Endothelial cell of umbilical vein (primary cell): ENCODE results near the gene IFT57. TPM values are rescaled to one million over a fixed set of nuclear protein-coding genes. Genes with fewer than 3 reads are reported as not detected.

Experiments used
- BruUV-seq: library from RNA; stranded (reverse); fragments of 400-500 nt; replicated peaks from 2 replicates; lab custom pipeline; 2021; lab: Mats Ljungman, UMichigan
- CTCF ChIA-PET: fragments of 300-600, 350-600 bp; sonication (Branson Sonifier 250); formaldehyde crosslinking; loops from one replicate; lab custom pipeline; 2021; ENCODE audit warnings: antibody characterized with exemption, inconsistent platforms; lab: Charles Lee
- POLR2A ChIA-PET: fragments of 300-600, 350-600 bp; sonication (Branson Sonifier 250); formaldehyde crosslinking; loops from one replicate; lab custom pipeline; 2021; ENCODE audit warnings: antibody characterized with exemption, inconsistent platforms; lab: Charles Lee
- DNase-seq: peaks from one replicate; pipeline ENCODE4 v3.0.0-alpha.2; 2011; ENCODE audit warnings: low read depth, low spot score
- FAIRE-seq: peaks from 2 replicates; lab custom pipeline; 2011; peaks lifted over from hg19 to GRCh38; lab: Jason Lieb, UNC
- H2AFZ ChIP-seq: 2 replicates; pipeline ENCODE4 v1.6.0; 2012; ENCODE audit warnings: low read depth, low read length, control low read depth, inconsistent platforms
- H3K27ac ChIP-seq: 2 replicates; pipeline ENCODE4 v1.5.1; 2011; ENCODE audit warnings: low read depth, mild to moderate bottlenecking, control low read depth, low read length, moderate library complexity; ENCODE audit not compliant: insufficient read depth
- H3K27me3 ChIP-seq, 2 experiments: 2 replicates each; pipeline versions ENCODE4 v1.6.0 to v1.6.1; 2011; ENCODE audit warnings: low read length in 2 of 2, mixed read lengths in 1 of 2; ENCODE audit not compliant: control insufficient read depth in 2 of 2, insufficient read depth in 2 of 2
- H3K36me3 ChIP-seq, 2 experiments: 2 replicates in 1 of 2; 3 replicates in 1 of 2; pipeline ENCODE4 v1.5.1; 2011; ENCODE audit warnings: low read length in 2 of 2, mild to moderate bottlenecking in 1 of 2, moderate library complexity in 1 of 2; ENCODE audit not compliant: control insufficient read depth in 2 of 2, insufficient read depth in 2 of 2; ENCODE audit errors: extremely low read depth in 1 of 2
- H3K4me1 ChIP-seq: 3 replicates; pipeline ENCODE4 v1.5.1; 2011; ENCODE audit warnings: mild to moderate bottlenecking, low read length; ENCODE audit not compliant: control insufficient read depth, insufficient read depth; ENCODE audit errors: extremely low read depth
- H3K4me2 ChIP-seq: 2 replicates; pipeline ENCODE4 v1.6.1; 2011; ENCODE audit warnings: low read length, control low read depth, mixed read lengths; ENCODE audit not compliant: insufficient read depth
- H3K4me3 ChIP-seq, 3 experiments: fragments of 200-600 bp in 1 of 3; sonication (generic), shearing (Covaris generic) in 1 of 3; replicated peaks in 1 of 3; 2 replicates each; pipeline ENCODE4 v1.5.1; 2011 to 2016; ENCODE audit warnings: control low read depth in 3 of 3, low read length in 3 of 3, mild to moderate bottlenecking in 2 of 3, inconsistent platforms in 1 of 3, low read depth in 1 of 3, moderate library complexity in 1 of 3; ENCODE audit not compliant: insufficient read depth in 1 of 3
- H3K79me2 ChIP-seq: 2 replicates; pipeline ENCODE4 v1.6.0; 2012; ENCODE audit warnings: low read length, inconsistent platforms; ENCODE audit not compliant: control insufficient read depth, insufficient read depth
- H3K9ac ChIP-seq: replicated peaks from 2 replicates; pipeline ENCODE3; 2011; ENCODE audit warnings: low read length, control low read depth; ENCODE audit not compliant: insufficient read depth; ENCODE audit errors: extremely low read depth
- H3K9me1 ChIP-seq: replicated peaks from 3 replicates; pipeline ENCODE4 v1.6.0; 2011; ENCODE audit warnings: mild to moderate bottlenecking, low read length; ENCODE audit not compliant: control insufficient read depth, insufficient read depth; ENCODE audit errors: extremely low read depth
- H3K9me3 ChIP-seq: replicated peaks from 2 replicates; pipeline ENCODE4 v1.5.1; 2012; ENCODE audit warnings: low read length, inconsistent platforms; ENCODE audit not compliant: control insufficient read depth, insufficient read depth
- H4K20me1 ChIP-seq: replicated peaks from 2 replicates; pipeline ENCODE3; 2011; ENCODE audit warnings: mild to moderate bottlenecking, low read length; ENCODE audit not compliant: control insufficient read depth, insufficient read depth; ENCODE audit errors: extremely low read depth
- EZH2 ChIP-seq: IDR thresholded peaks from 2 replicates; pipeline ENCODE4 v1.6.1; 2012; ENCODE audit warnings: borderline replicate concordance, low read depth, mild to moderate bottlenecking, moderate library complexity, low read length, inconsistent platforms; ENCODE audit not compliant: severe bottlenecking
- FOS ChIP-seq: IDR thresholded peaks from 2 replicates; pipeline ENCODE4 v1.6.1; 2011; ENCODE audit warnings: mild to moderate bottlenecking, low read length, moderate library complexity, borderline replicate concordance; ENCODE audit not compliant: insufficient read depth
- GATA2 ChIP-seq: IDR thresholded peaks from 2 replicates; pipeline ENCODE4 v1.7.0; 2011; ENCODE audit warnings: low read depth, mild to moderate bottlenecking, moderate library complexity, mixed read lengths, low read length; ENCODE audit not compliant: insufficient read length, insufficient read depth
- JUN ChIP-seq: IDR thresholded peaks from 2 replicates; pipeline ENCODE4 v1.6.1; 2011; ENCODE audit warnings: borderline replicate concordance, low read depth; ENCODE audit not compliant: insufficient read length, insufficient read depth
- MAX ChIP-seq: IDR thresholded peaks from 2 replicates; pipeline ENCODE4 v1.6.1; 2011; ENCODE audit not compliant: insufficient read depth, insufficient read length
- POLR2A ChIP-seq: IDR thresholded peaks from 2 replicates; pipeline ENCODE4 v1.6.1; 2012; ENCODE audit warnings: low read depth, mild to moderate bottlenecking, control low read depth, low read length
- POLR2AphosphoS5 ChIP-seq: IDR thresholded peaks from 2 replicates; pipeline ENCODE4 v1.6.1; 2012; ENCODE audit warnings: low read depth, mild to moderate bottlenecking, control low read depth, low read length, moderate library complexity; ENCODE audit not compliant: insufficient read depth
- dilution Hi-C: fragments of 300-500 bp; cut with MboI; formaldehyde crosslinking; loops from one replicate; pipeline ENCODE4 v1.15.0; 2019; ENCODE audit warnings: low sequenced_read_pairs; ENCODE audit not compliant: extremely low pct_ligation_motif_present
- intact Hi-C: fragments of 100-400 bp; cut with micrococcal nuclease; formaldehyde crosslinking; loops from one replicate; pipeline ENCODE4 v1.10.0; 2022
- polyA plus RNA-seq, 4 experiments: library from polyadenylated mRNA; depleted of rRNA in 3 of 4; stranded (reverse) in 3 of 4; unstranded in 1 of 4; fragments of >200 nt; gene quantifications; 2 replicates each; pipeline versions ENCODE4 v1.2.1 to v1.2.3, GENCODE V29; 2011 to 2012; ENCODE audit warnings: missing spikeins in 1 of 4
- total RNA-seq: library from RNA; stranded (reverse); gene quantifications from 2 replicates; pipeline ENCODE4 v1.2.3, GENCODE V29; 2021
- TF ChIP-seq, protein P1 (sequence below), 2 donors: IDR thresholded peaks; 1 replicate in 1 of 2; 2 replicates in 1 of 2; pipeline ENCODE4 v1.5.1; 2011; ENCODE audit warnings: low read length in 2 of 2, mild to moderate bottlenecking in 2 of 2, moderate library complexity in 2 of 2, control low read depth in 1 of 2, inconsistent platforms in 1 of 2, low read depth in 1 of 2; ENCODE audit not compliant: insufficient read depth in 1 of 2; ENCODE audit errors: extremely low read depth in 1 of 2

IFT57 gene
- total and polyA plus RNA-seq, 2 donors (not counting 3 experiments of a cell fraction or from before 2014, with no cell fraction given), result 15.2 to 25.1 TPM

DNA sequence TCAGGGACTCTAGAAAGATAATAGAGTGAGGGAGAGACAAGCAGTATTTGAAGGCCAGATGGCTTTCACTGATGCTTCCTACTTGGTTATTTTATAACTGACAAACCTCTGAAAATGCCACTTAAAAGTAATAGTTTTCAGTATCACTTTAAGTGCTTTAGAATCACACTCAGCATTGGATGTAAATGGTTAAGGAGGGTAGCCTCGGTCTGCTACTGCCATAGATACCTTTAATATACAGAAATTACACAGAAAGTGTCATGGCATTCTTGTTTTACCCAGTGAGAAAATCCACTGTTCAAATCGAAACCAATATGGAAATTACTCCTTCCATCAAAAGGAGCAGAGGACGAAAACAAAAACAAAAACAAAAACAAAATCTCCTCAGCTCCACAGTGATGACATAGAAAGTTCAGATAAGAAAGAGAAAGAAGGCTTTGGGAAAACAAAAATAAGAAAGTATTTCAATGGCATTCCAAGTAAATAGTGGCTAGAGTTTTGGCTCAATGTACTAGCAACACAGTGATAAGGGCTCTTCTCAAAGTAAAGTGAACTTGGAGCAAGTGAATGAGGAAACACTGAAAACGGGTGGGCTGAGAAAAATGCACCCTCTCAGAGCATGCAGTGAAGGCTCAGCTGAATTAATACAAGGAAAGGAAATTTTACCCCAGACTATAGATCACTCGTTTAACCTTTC, 88.2 kb downstream of the IFT57 start:
- peaks cover 26% of the 10 kb centered on the region for H3K4me1 ChIP-seq
- dilution Hi-C loops, result no loop called here
- H3K4me2 ChIP-seq, result no peak overlapping the region
- no TSS peak for BruUV-seq
- H3K27ac ChIP-seq, result no peak overlapping the region
- H3K9me1 ChIP-seq, result no peaks in the 10 kb centered on the region
- H2AFZ ChIP-seq, result no peak overlapping the region
- no peak overlapping the region for H3K9ac ChIP-seq
- H3K9me3 ChIP-seq, result no peaks in the 10 kb centered on the region
- H3K4me3 ChIP-seq, result no peak overlapping the region
- no peaks in the 10 kb centered on the region for H4K20me1 ChIP-seq
- ChIA-PET CTCF (interaction anchor here (1.2 to 1.5 kb wide), 2 partner anchors 19 to 272 kb away, joined by 3 to 5 read pairs; no protein-coding TSS in a partner anchor), POLR2A (no interaction called here)
- no peaks in the 10 kb centered on the region for H3K36me3 ChIP-seq
- intact Hi-C loops, result no loop called here
- TF ChIP-seq POLR2A (no peak), FOS (no peak), GATA2 (no peak), POLR2AphosphoS5 (no peak), JUN (no peak)
- DNase-seq, result no peak
- no peaks in the 10 kb centered on the region for H3K27me3 ChIP-seq
- H3K79me2 ChIP-seq, result no peaks in the 10 kb centered on the region
- FAIRE-seq, result no peak

- POLR2A ChIA-PET, result no interaction called here
Observed at GRCh38 chr3:108133048-108133369, 89.2 kb downstream of the IFT57 start.

More at GRCh38 chr3:108133048-108133369, 89.2 kb downstream of the IFT57 start:
- DNase-seq, result no peak
- TF ChIP-seq, protein P1, sequence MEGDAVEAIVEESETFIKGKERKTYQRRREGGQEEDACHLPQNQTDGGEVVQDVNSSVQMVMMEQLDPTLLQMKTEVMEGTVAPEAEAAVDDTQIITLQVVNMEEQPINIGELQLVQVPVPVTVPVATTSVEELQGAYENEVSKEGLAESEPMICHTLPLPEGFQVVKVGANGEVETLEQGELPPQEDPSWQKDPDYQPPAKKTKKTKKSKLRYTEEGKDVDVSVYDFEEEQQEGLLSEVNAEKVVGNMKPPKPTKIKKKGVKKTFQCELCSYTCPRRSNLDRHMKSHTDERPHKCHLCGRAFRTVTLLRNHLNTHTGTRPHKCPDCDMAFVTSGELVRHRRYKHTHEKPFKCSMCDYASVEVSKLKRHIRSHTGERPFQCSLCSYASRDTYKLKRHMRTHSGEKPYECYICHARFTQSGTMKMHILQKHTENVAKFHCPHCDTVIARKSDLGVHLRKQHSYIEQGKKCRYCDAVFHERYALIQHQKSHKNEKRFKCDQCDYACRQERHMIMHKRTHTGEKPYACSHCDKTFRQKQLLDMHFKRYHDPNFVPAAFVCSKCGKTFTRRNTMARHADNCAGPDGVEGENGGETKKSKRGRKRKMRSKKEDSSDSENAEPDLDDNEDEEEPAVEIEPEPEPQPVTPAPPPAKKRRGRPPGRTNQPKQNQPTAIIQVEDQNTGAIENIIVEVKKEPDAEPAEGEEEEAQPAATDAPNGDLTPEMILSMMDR (IDR thresholded peaks at IDR 0.05; ENCODE audit: extremely low read depth in 1 of 2, insufficient read depth in 1 of 2, low read depth in 1 of 2, low read length in 2 of 2), result no peak
- TF ChIP-seq FOS, result no peak
- no peak for TF ChIP-seq GATA2
- no peak for TF ChIP-seq MAX
- no peak for TF ChIP-seq EZH2
- TF ChIP-seq POLR2A, result no peak
- no peak for TF ChIP-seq POLR2AphosphoS5
- BruUV-seq, result no TSS peak
- Histone ChIP-seq H3K36me3 (no peaks in the 10 kb centered on the region), H3K27me3 (no peaks in the 10 kb centered on the region), H3K79me2 (no peaks in the 10 kb centered on the region), H3K9me1 (no peaks in the 10 kb centered on the region), H3K9me3 (no peaks in the 10 kb centered on the region), H3K4me3 (peak overlapping the region in 1 of 3 experiments; percentile 19), H4K20me1 (no peaks in the 10 kb centered on the region), H3K4me2 (peak overlapping the region; percentile 53), H3K9ac (no peak overlapping the region), H3K4me1 (peaks cover 26% of the 10 kb centered on the region), H3K27ac (no peak overlapping the region), H2AFZ (peak overlapping the region; percentile 19)
- CTCF ChIA-PET, result interaction anchor here (0.9 to 1.3 kb wide), 4 partner anchors 74 to 345 kb away, joined by 3 to 6 read pairs (median 3); no protein-coding TSS in a partner anchor
- intact Hi-C loops (no loop called here), dilution Hi-C loops (no loop called here)
- no peak for FAIRE-seq
